H1 (cell line): ENCODE results near the gene PI16. TPM values are rescaled to one million over a fixed set of nuclear protein-coding genes. Genes with fewer than 3 reads are reported as not detected.

Experiments used
- CTCF ChIA-PET: fragments of 300-600 bp; sonication (Branson Sonifier 250); formaldehyde crosslinking; loops from one replicate; lab custom pipeline; 2021; ENCODE audit not compliant: partially characterized antibody; lab: Charles Lee
- POLR2A ChIA-PET: fragments of 300-600 bp; sonication (Branson Sonifier 250); formaldehyde crosslinking; loops from one replicate; lab custom pipeline; 2021; ENCODE audit warnings: inconsistent platforms; ENCODE audit not compliant: partially characterized antibody; lab: Charles Lee
- DNase-seq, 2 experiments: peaks; one replicate each; pipeline versions ENCODE4 v3.0.0 to v3.0.0-alpha.2; 2010 to 2022; ENCODE audit warnings: low spot score in 2 of 2, low read depth in 1 of 2, mixed read lengths in 1 of 2
- FAIRE-seq: peaks from 2 replicates; lab custom pipeline; 2011; peaks lifted over from hg19 to GRCh38; lab: Jason Lieb, UNC
- H2AFZ ChIP-seq: 2 replicates; pipeline ENCODE4 v1.8.1; 2012; ENCODE audit warnings: low read length, inconsistent platforms
- H2AK5ac ChIP-seq: 2 replicates; pipeline ENCODE4 v1.6.1; 2013; ENCODE audit warnings: low read depth, low read length
- H2BK120ac ChIP-seq: replicated peaks from 2 replicates; pipeline ENCODE3; 2013; ENCODE audit warnings: low read depth, low read length, inconsistent platforms
- H2BK12ac ChIP-seq: 2 replicates; pipeline ENCODE4 v1.6.1; 2013; ENCODE audit warnings: low read depth, low read length
- H2BK15ac ChIP-seq: 2 replicates; pipeline ENCODE4 v1.6.1; 2013; ENCODE audit warnings: low read length
- H2BK20ac ChIP-seq: 2 replicates; pipeline ENCODE4 v1.6.1; 2013; ENCODE audit warnings: low read length
- H2BK5ac ChIP-seq: 2 replicates; pipeline ENCODE4 v1.6.1; 2013; ENCODE audit warnings: low read depth, low read length
- H3K14ac ChIP-seq: 2 replicates; pipeline ENCODE4 v1.6.1; 2013; ENCODE audit warnings: inconsistent platforms; ENCODE audit not compliant: insufficient read length
- H3K18ac ChIP-seq: 2 replicates; pipeline ENCODE4 v1.6.1; 2013; ENCODE audit warnings: low read length; ENCODE audit errors: extremely low read depth
- H3K23ac ChIP-seq: 2 replicates; pipeline ENCODE4 v1.6.1; 2013; ENCODE audit warnings: inconsistent platforms; ENCODE audit not compliant: insufficient read length
- H3K23me2 ChIP-seq: 2 replicates; pipeline ENCODE4 v1.6.1; 2013; ENCODE audit warnings: low read depth, low read length
- H3K27ac ChIP-seq: 2 replicates; pipeline ENCODE4 v1.6.1; 2011; ENCODE audit warnings: low read depth, low read length, inconsistent platforms
- H3K27me3 ChIP-seq, 4 experiments: replicated peaks in 1 of 4; 1 replicate in 1 of 4; 2 replicates in 3 of 4; pipeline versions ENCODE4 v1.6.1 to v1.8.1; 2011 to 2013; ENCODE audit warnings: low read length in 3 of 4, mild to moderate bottlenecking in 3 of 4, inconsistent platforms in 2 of 4, mixed read lengths in 2 of 4, moderate library complexity in 1 of 4; ENCODE audit not compliant: control insufficient read depth in 3 of 4, insufficient read depth in 3 of 4; ENCODE audit errors: extremely low read depth in 1 of 4
- H3K36me3 ChIP-seq, 4 experiments: 2 replicates each; pipeline versions ENCODE4 v1.6.1 to v1.8.1; 2011 to 2013; ENCODE audit warnings: mild to moderate bottlenecking in 4 of 4, low read length in 3 of 4, moderate library complexity in 2 of 4, control low read depth in 1 of 4, inconsistent platforms in 1 of 4; ENCODE audit not compliant: insufficient read depth in 4 of 4, control insufficient read depth in 2 of 4
- H3K4ac ChIP-seq: replicated peaks from 2 replicates; pipeline ENCODE3; 2013; ENCODE audit warnings: low read length, low read depth, mixed read lengths, inconsistent platforms; ENCODE audit not compliant: insufficient read length
- H3K4me1 ChIP-seq, 4 experiments: replicated peaks in 1 of 4; 1 replicate in 1 of 4; 2 replicates in 3 of 4; pipeline versions ENCODE4 v1.6.1 to v1.8.1; 2011 to 2013; ENCODE audit warnings: low read length in 3 of 4, inconsistent platforms in 2 of 4, mixed read lengths in 1 of 4; ENCODE audit not compliant: insufficient read depth in 4 of 4, control insufficient read depth in 3 of 4
- H3K4me2 ChIP-seq, 2 experiments: 2 replicates each; pipeline versions ENCODE4 v1.6.1 to v1.8.1; 2011 to 2013; ENCODE audit warnings: low read depth in 2 of 2, low read length in 2 of 2, control low read depth in 1 of 2, inconsistent platforms in 1 of 2, mild to moderate bottlenecking in 1 of 2; ENCODE audit not compliant: insufficient read depth in 1 of 2
- H3K4me3 ChIP-seq, 4 experiments: fragments of 200-600, 300-600 bp in 1 of 4; sonication (generic), shearing (Covaris generic), sonication (Bioruptor Twin) in 1 of 4; 2 replicates each; pipeline versions ENCODE4 v1.5.1 to v1.8.1; 2011 to 2016; ENCODE audit warnings: low read length in 4 of 4, low read depth in 3 of 4, control low read depth in 2 of 4, inconsistent platforms in 2 of 4, mild to moderate bottlenecking in 2 of 4, mixed read lengths in 1 of 4, moderate library complexity in 1 of 4; ENCODE audit not compliant: insufficient read depth in 2 of 4; ENCODE audit errors: extremely low read depth in 1 of 4
- H3K56ac ChIP-seq: replicated peaks from 2 replicates; pipeline ENCODE3; 2013; ENCODE audit warnings: low read depth, mild to moderate bottlenecking, mixed read lengths, low read length, inconsistent platforms; ENCODE audit not compliant: insufficient read length
- H3K79me1 ChIP-seq: 2 replicates; pipeline ENCODE4 v1.6.1; 2013; ENCODE audit warnings: low read depth, low read length, control low read depth
- H3K79me2 ChIP-seq, 2 experiments: 2 replicates each; pipeline versions ENCODE4 v1.6.1 to v1.8.1; 2012 to 2013; ENCODE audit warnings: low read length in 2 of 2, mild to moderate bottlenecking in 2 of 2, inconsistent platforms in 1 of 2; ENCODE audit not compliant: insufficient read depth in 2 of 2, control insufficient read depth in 1 of 2
- H3K9ac ChIP-seq, 4 experiments: replicated peaks in 1 of 4; 1 replicate in 1 of 4; 2 replicates in 3 of 4; pipeline versions ENCODE4 v1.6.1 to v1.8.1; 2011 to 2013; ENCODE audit warnings: low read depth in 3 of 4, low read length in 3 of 4, control low read depth in 2 of 4, mild to moderate bottlenecking in 2 of 4, moderate library complexity in 2 of 4, inconsistent platforms in 1 of 4; ENCODE audit errors: extremely low read depth in 1 of 4
- H3K9me3 ChIP-seq, 2 experiments: 2 replicates each; pipeline versions ENCODE4 v1.6.1 to v1.8.1; 2012 to 2013; ENCODE audit warnings: mild to moderate bottlenecking in 2 of 2, moderate library complexity in 2 of 2, control low read depth in 1 of 2, inconsistent platforms in 1 of 2, low read depth in 1 of 2, low read length in 1 of 2, mixed read lengths in 1 of 2; ENCODE audit not compliant: insufficient read depth in 2 of 2
- H4K20me1 ChIP-seq, 2 experiments: replicated peaks in 1 of 2; 2 replicates each; pipeline versions ENCODE3 to v1.8.1; 2011 to 2013; ENCODE audit warnings: inconsistent platforms in 2 of 2, low read length in 2 of 2, mild to moderate bottlenecking in 1 of 2; ENCODE audit not compliant: insufficient read depth in 2 of 2, control insufficient read depth in 1 of 2
- H4K5ac ChIP-seq: 2 replicates; pipeline ENCODE4 v1.6.1; 2013; ENCODE audit warnings: low read length, low read depth, mixed read lengths, inconsistent platforms; ENCODE audit not compliant: insufficient read length
- H4K8ac ChIP-seq: 2 replicates; pipeline ENCODE4 v1.8.0; 2013; ENCODE audit warnings: mild to moderate bottlenecking, moderate library complexity, low read length, inconsistent platforms; ENCODE audit not compliant: insufficient read depth; ENCODE audit errors: extremely low read depth
- H4K91ac ChIP-seq: replicated peaks from 2 replicates; pipeline ENCODE3; 2013; ENCODE audit warnings: low read length, mixed read lengths, inconsistent platforms; ENCODE audit not compliant: insufficient read length
- EGR1 ChIP-seq: IDR thresholded peaks from 2 replicates; pipeline ENCODE4 v1.6.1; 2011; ENCODE audit warnings: low read depth, low read length, borderline replicate concordance
- RAD21 ChIP-seq, 2 experiments: IDR thresholded peaks in 1 of 2; conservative IDR thresholded peaks in 1 of 2; 2 replicates each; pipeline ENCODE4 v1.6.1; 2011; ENCODE audit warnings: low read depth in 2 of 2, low read length in 2 of 2, improper control_type of control experiment in 1 of 2, inconsistent platforms in 1 of 2, mild to moderate bottlenecking in 1 of 2, moderate library complexity in 1 of 2
- polyA plus RNA-seq, 7 experiments: library from polyadenylated mRNA; depleted of rRNA in 3 of 7; stranded (reverse) in 5 of 7; unstranded in 2 of 7; fragments of >200 nt in 5 of 7; fragments of 200-250 nt in 2 of 7; gene quantifications; 1 replicate in 5 of 7; 2 replicates in 1 of 7; 4 replicates in 1 of 7; pipeline versions ENCODE4 v1.2.1 to v1.2.3, GENCODE V29; 2011 to 2013; ENCODE audit warnings: missing spikeins in 2 of 7, mixed read lengths in 2 of 7
- total RNA-seq: library from RNA; stranded (reverse); fragmentation: NEBNext Ultra II Directional; extraction: Animal tissue kit (Norgen Biotek cat#: 25700); gene quantifications from 2 replicates; pipeline ENCODE4 v1.2.1, GENCODE V29; 2021

Gene PI16
- total and polyA plus RNA-seq, 2 of the 8 experiments (the other 6 are each of a cell fraction or from before 2014, with no cell fraction given): 0.05 TPM; not detected in 1

GRCh38 chr6:36956446-36956820 lies 1.9 kb downstream of the PI16 start:
- no peak overlapping the region for H4K91ac ChIP-seq
- no peak overlapping the region for H2AFZ ChIP-seq
- no peak overlapping the region for H2BK5ac ChIP-seq
- H2BK15ac ChIP-seq: no peak overlapping the region
- no peak overlapping the region for H2AK5ac ChIP-seq
- no peak overlapping the region for H3K27ac ChIP-seq
- no peak overlapping the region for H3K18ac ChIP-seq
- H3K9me3 ChIP-seq: no peaks in the 10 kb centered on the region
- no peak overlapping the region for H2BK20ac ChIP-seq
- no peak overlapping the region for H3K4me3 ChIP-seq
- no peak overlapping the region for H3K4me2 ChIP-seq
- DNase-seq (no peak), FAIRE-seq (no peak)
- ChIA-PET CTCF (interaction anchor here (0.6 to 5.4 kb wide), 12 partner anchors 20 to 358 kb away, joined by 3 to 41 read pairs (median 5); no protein-coding TSS in a partner anchor), POLR2A (interaction anchor here (1.2 to 1.4 kb wide), 2 partner anchors 10 to 13 kb away, joined by 3 to 5 read pairs; no protein-coding TSS in a partner anchor)
- H4K20me1 ChIP-seq: no peaks in the 10 kb centered on the region
- no peaks in the 10 kb centered on the region for H3K27me3 ChIP-seq
- no peak overlapping the region for H3K14ac ChIP-seq
- no peaks in the 10 kb centered on the region for H3K23me2 ChIP-seq
- no peak overlapping the region for H2BK12ac ChIP-seq
- H3K79me2 ChIP-seq: no peaks in the 10 kb centered on the region
- H3K79me1 ChIP-seq: no peaks in the 10 kb centered on the region
- H4K5ac ChIP-seq: no peak overlapping the region
- H3K4ac ChIP-seq: no peak overlapping the region
- TF ChIP-seq EGR1: no peak
- no peak for TF ChIP-seq RAD21 (IDR thresholded peaks at IDR 0.05 in 1 of 2, conservative IDR thresholded peaks at IDR 0.05 in 1 of 2; ENCODE audit: low read depth in 2 of 2, low read length in 2 of 2)
- no peak overlapping the region for H3K23ac ChIP-seq
- H3K36me3 ChIP-seq: no peaks in the 10 kb centered on the region
- no peaks in the 10 kb centered on the region; a peak in 1 of 7 replicates for H3K4me1 ChIP-seq
- H3K9ac ChIP-seq: no peak overlapping the region
- H4K8ac ChIP-seq: no peak overlapping the region
- H2BK120ac ChIP-seq: no peak overlapping the region
- no peak overlapping the region for H3K56ac ChIP-seq
